MCF 10A (cell line): ENCODE results near the gene FADS3. TPM values are rescaled to one million over a fixed set of nuclear protein-coding genes. Genes with fewer than 3 reads are reported as not detected.
A peak's percentile ranks its signal among the peaks of the same experiment; 100 is the strongest.

Experiments
- BruUV-seq: library from RNA; stranded (reverse); fragments of 400-500 nt; replicated peaks from 2 replicates; lab custom pipeline; 2021; lab: Mats Ljungman, UMichigan
- CTCF ChIA-PET: fragments of 300-600 bp; sonication (Branson Sonifier 250); formaldehyde crosslinking; extraction: SDS; loops from one replicate; lab custom pipeline; 2021; ENCODE audit warnings: antibody characterized with exemption, inconsistent platforms; lab: Yijun Ruan, JAX
- POLR2A ChIA-PET: fragments of 300-600, 350-650 bp; sonication (Branson Sonifier 250); formaldehyde crosslinking; extraction: SDS; loops from one replicate; lab custom pipeline; 2020; ENCODE audit warnings: antibody characterized with exemption, inconsistent platforms; lab: Yijun Ruan, JAX
- DNase-seq: peaks from one replicate; pipeline ENCODE4 v3.0.0-alpha.2; 2018; ENCODE audit not compliant: unreplicated experiment
- H3K27ac Mint-ChIP-seq: one replicate; pipeline ENCODE4 v1.8.0; 2022; ENCODE audit warnings: mild to moderate bottlenecking, low read depth, mixed read lengths; ENCODE audit not compliant: unreplicated experiment
- H3K27me3 Mint-ChIP-seq: one replicate; pipeline ENCODE4 v1.8.0; 2022; ENCODE audit warnings: mixed read lengths; ENCODE audit not compliant: insufficient read depth, unreplicated experiment
- H3K36me3 Mint-ChIP-seq: one replicate; pipeline ENCODE4 v1.8.0; 2022; ENCODE audit warnings: mild to moderate bottlenecking, moderate library complexity, mixed read lengths; ENCODE audit not compliant: insufficient read depth, unreplicated experiment
- H3K4me1 Mint-ChIP-seq: one replicate; pipeline ENCODE4 v1.8.0; 2022; ENCODE audit warnings: mixed read lengths; ENCODE audit not compliant: insufficient read depth, unreplicated experiment
- H3K4me3 Mint-ChIP-seq: one replicate; pipeline ENCODE4 v1.8.0; 2022; ENCODE audit warnings: mild to moderate bottlenecking, moderate library complexity, mixed read lengths; ENCODE audit not compliant: unreplicated experiment
- H3K9me3 Mint-ChIP-seq: one replicate; pipeline ENCODE4 v1.8.0; 2022; ENCODE audit warnings: mixed read lengths; ENCODE audit not compliant: unreplicated experiment
- CTCF ChIP-seq: fragments of 200-600 bp; IDR thresholded peaks from one replicate; pipeline ENCODE4 v1.8.0; 2022; ENCODE audit warnings: antibody characterized with exemption, mild to moderate bottlenecking; ENCODE audit not compliant: unreplicated experiment
- intact Hi-C: fragments of 100-400 bp; cut with micrococcal nuclease; formaldehyde crosslinking; loops from 2 replicates; pipeline ENCODE4 v1.14.1; 2022
- total RNA-seq: library from RNA; stranded (reverse); gene quantifications from 2 replicates; pipeline ENCODE4 v1.2.3, GENCODE V29; 2022

Gene FADS3
- total RNA-seq, 1 experiment from 2014 or later: 145 TPM

DNA sequence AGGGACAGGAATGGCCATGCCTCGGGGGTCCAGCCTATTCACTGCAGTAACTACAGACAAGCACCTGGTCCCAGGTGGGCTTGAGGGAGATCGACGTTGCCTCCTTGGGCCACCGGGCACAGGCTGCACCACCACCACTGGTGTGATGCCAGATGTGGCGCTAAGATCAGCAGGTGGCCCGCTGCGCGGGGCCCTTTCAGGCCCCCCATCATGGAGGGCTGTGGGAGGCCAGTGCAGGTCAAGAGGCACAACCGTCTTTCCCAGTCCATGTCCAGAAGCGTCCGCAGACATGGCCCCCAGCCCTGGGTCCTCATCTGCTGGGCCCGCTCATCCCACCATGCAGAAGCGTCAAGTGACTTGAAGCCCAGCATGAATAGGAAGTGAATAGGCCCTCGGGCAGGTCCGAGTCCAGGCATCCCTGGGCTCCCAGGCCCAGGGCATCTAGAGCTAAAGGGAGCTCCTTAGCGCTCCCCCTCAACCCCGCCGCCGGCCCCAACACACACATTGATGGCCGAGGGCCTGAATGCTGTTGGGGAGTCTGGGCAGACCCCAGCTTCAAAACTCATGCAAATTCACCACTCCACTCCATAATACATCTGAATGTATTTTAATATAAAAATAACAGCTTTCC is 18.3 kb downstream of the FADS3 start:
- BruUV-seq: no TSS peak

DNA sequence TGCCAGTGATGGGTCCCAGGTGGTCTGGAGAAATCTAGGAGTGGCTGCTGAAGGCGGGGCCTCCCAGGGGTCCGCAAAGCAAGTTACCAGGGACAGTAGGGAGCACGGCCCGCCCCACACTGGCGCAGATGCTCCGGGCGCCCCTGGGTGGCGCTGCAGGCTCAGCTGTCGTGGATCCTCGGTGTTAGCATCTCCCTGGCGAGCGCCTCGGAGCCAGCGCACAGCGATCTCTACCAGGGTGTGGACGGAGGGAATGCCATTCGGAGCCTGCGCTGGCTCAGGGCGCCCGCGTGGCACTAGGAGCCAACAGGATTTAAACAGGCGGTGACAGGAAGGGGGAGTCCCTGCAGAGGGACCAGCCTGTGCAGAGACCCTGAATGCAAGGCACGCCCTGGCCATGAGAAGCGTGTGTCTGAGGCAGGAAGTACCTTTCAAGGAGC is 20.2 kb downstream of the FADS3 start:
- peak; percentile 78 for DNase-seq
- TF ChIP-seq CTCF: peak; percentile 97
- Mint-ChIP-seq H3K9me3 (no peaks in the 10 kb centered on the region), H3K4me1 (peaks cover 18% of the 10 kb centered on the region), H3K36me3 (peaks cover 3% of the 10 kb centered on the region), H3K27ac (no peak overlapping the region), H3K27me3 (no peaks in the 10 kb centered on the region), H3K4me3 (no peak overlapping the region)
- CTCF ChIA-PET: interaction anchor here (0.5 to 4.4 kb wide), 18 partner anchors 10 to 441 kb away, joined by 3 to 32 read pairs (median 6); partner anchors contain the start of gene FADS1
- POLR2A ChIA-PET: interaction anchor here (1.0 to 1.4 kb wide), 3 partner anchors 19 to 78 kb away, joined by 4 to 6 read pairs (median 4); partner anchors contain the start of gene FEN1
- no TSS peak for BruUV-seq
- intact Hi-C loops: loop anchor here (1.0 kb wide), 6 partner anchors 17 to 211 kb away; no protein-coding TSS in a partner anchor

More for the DNA sequence above, 18.3 kb downstream of the FADS3 start:
- Mint-ChIP-seq H3K9me3 (no peaks in the 10 kb centered on the region), H3K4me3 (no peak overlapping the region), H3K27ac (no peak overlapping the region), H3K27me3 (no peaks in the 10 kb centered on the region), H3K36me3 (peaks cover 6% of the 10 kb centered on the region), H3K4me1 (peaks cover 18% of the 10 kb centered on the region)
- CTCF ChIA-PET: interaction anchor here (0.5 to 4.4 kb wide), 5 partner anchors 10 to 1966 kb away, joined by 3 to 32 read pairs (median 4); no protein-coding TSS in a partner anchor
- DNase-seq: no peak
- intact Hi-C loops: no loop called here
- no peak for TF ChIP-seq CTCF
- POLR2A ChIA-PET: no interaction called here

- BruUV-seq: no TSS peak
These were observed 20.8 kb downstream of the FADS3 start for GRCh38 chr11:61870541-61871031.

More at GRCh38 chr11:61870541-61871031, 20.8 kb downstream of the FADS3 start:
- Mint-ChIP-seq H3K9me3 (no peaks in the 10 kb centered on the region), H3K27ac (no peak overlapping the region), H3K27me3 (no peaks in the 10 kb centered on the region), H3K4me3 (no peak overlapping the region), H3K36me3 (no peaks in the 10 kb centered on the region), H3K4me1 (peaks cover 18% of the 10 kb centered on the region)
- TF ChIP-seq CTCF: no peak
- intact Hi-C loops: loop anchor here (1.0 kb wide), 6 partner anchors 18 to 212 kb away; no protein-coding TSS in a partner anchor
- ChIA-PET CTCF (interaction anchor here (0.6 to 4.4 kb wide), 21 partner anchors 11 to 980 kb away, joined by 3 to 32 read pairs (median 4); partner anchors contain the start of gene FADS1), POLR2A (interaction anchor here (1.0 to 1.4 kb wide), 3 partner anchors 20 to 77 kb away, joined by 4 to 6 read pairs (median 4); partner anchors contain the start of gene FEN1)
- DNase-seq: no peak
